ENCODE measurements around the gene FAM117A. TPM values are rescaled to one million over a fixed set of nuclear protein-coding genes. Genes with fewer than 3 reads are reported as not detected.

The FAM117A gene
- total and polyA plus RNA-seq, 10 of the 15 experiments (the other 5 are each of a cell fraction or from before 2014, with no cell fraction given): 2.1 to 29.6 (median 20.0) TPM

GRCh38 chr17:49756323-49757150, 7.4 kb downstream of the FAM117A start (continued):
- TF ChIP-seq CUX1 (IDR thresholded peaks at IDR 0.05; ENCODE audit: insufficient replicate concordance, low read depth, low read length) (no peak), CTCF (IDR thresholded peaks at IDR 0.05 in 2 of 3, conservative IDR thresholded peaks at IDR 0.05 in 1 of 3; ENCODE audit: control insufficient read depth in 2 of 3, extremely low read depth in 1 of 3, insufficient read depth in 1 of 3, low read depth in 3 of 3, low read length in 3 of 3) (no peak)

Measured in GM12878 (cell line).